Hepatocyte (in vitro differentiated cells): ENCODE measurements around the gene HAS3. TPM values are rescaled to one million over a fixed set of nuclear protein-coding genes. Genes with fewer than 3 reads are reported as not detected.

Source experiments
- DNase-seq: peaks from one replicate; pipeline ENCODE4 v3.0.0-alpha.2; 2016; ENCODE audit warnings: low spot score
- H2AFZ ChIP-seq: fragments of 200-600 bp; sonication (generic); 2 replicates; pipeline ENCODE4 v1.6.0; 2016; ENCODE audit warnings: antibody characterized with exemption, mild to moderate bottlenecking
- H3K27ac ChIP-seq: fragments of 200-600 bp; sonication (generic); 2 replicates; pipeline ENCODE4 v1.5.1; 2016; ENCODE audit warnings: mild to moderate bottlenecking
- H3K27me3 ChIP-seq: fragments of 200-600 bp; sonication (generic); 2 replicates; pipeline ENCODE4 v1.6.1; 2016
- H3K36me3 ChIP-seq: fragments of 200-600 bp; sonication (generic); replicated peaks from 2 replicates; pipeline ENCODE4 v1.5.1; 2016; ENCODE audit warnings: low read depth; ENCODE audit not compliant: insufficient read depth
- H3K4me1 ChIP-seq: fragments of 200-600 bp; sonication (generic); 2 replicates; pipeline ENCODE4 v1.5.1; 2016; ENCODE audit warnings: mild to moderate bottlenecking, moderate library complexity; ENCODE audit not compliant: insufficient read depth
- H3K4me2 ChIP-seq: fragments of 200-600 bp; sonication (generic); 2 replicates; pipeline ENCODE4 v1.6.0; 2016
- H3K4me3 ChIP-seq: fragments of 200-600 bp; sonication (generic); 2 replicates; pipeline ENCODE4 v1.5.1; 2016; ENCODE audit warnings: mild to moderate bottlenecking
- H3K79me2 ChIP-seq: fragments of 200-600 bp; sonication (generic); 2 replicates; pipeline ENCODE4 v1.6.0; 2017; ENCODE audit warnings: mild to moderate bottlenecking
- H3K9me2 ChIP-seq: fragments of 200-600 bp; sonication (generic); replicated peaks from 2 replicates; pipeline ENCODE4 v1.6.0; 2017; ENCODE audit warnings: mild to moderate bottlenecking; ENCODE audit not compliant: insufficient read depth
- H3K9me3 ChIP-seq: fragments of 200-600 bp; sonication (generic); 2 replicates; pipeline ENCODE4 v1.5.1; 2016; ENCODE audit warnings: low read depth, mild to moderate bottlenecking
- H4K20me1 ChIP-seq: fragments of 200-600 bp; sonication (generic); 2 replicates; pipeline ENCODE4 v1.6.0; 2016; ENCODE audit warnings: mild to moderate bottlenecking; ENCODE audit not compliant: insufficient read depth, poor library complexity, severe bottlenecking
- CTCF ChIP-seq: fragments of 200-600 bp; sonication (generic); IDR thresholded peaks from 2 replicates; pipeline ENCODE4 v1.5.1; 2016; ENCODE audit warnings: antibody characterized with exemption, mild to moderate bottlenecking; ENCODE audit not compliant: poor library complexity
- EZH2 ChIP-seq: fragments of 200-600 bp; sonication (generic); IDR thresholded peaks from 2 replicates; pipeline ENCODE4 v1.6.1; 2016; ENCODE audit warnings: antibody characterized with exemption, mild to moderate bottlenecking, borderline replicate concordance
- EZH2phosphoT487 ChIP-seq: fragments of 200-600 bp; sonication (generic); IDR thresholded peaks from one replicate; pipeline ENCODE4 v1.6.1; 2018; ENCODE audit warnings: antibody characterized with exemption, mild to moderate bottlenecking, low read depth, moderate library complexity; ENCODE audit not compliant: unreplicated experiment, severe bottlenecking
- WGBS: methylation state at CpG from one replicate; pipeline ENCODE4 v1.1.6; 2016; ENCODE audit warnings: low lambda C conversion rate; ENCODE audit errors: missing lambda C conversion rate; 5-methylcytosine and 5-hydroxymethylcytosine counted together
- polyA plus RNA-seq: library from polyadenylated mRNA; unstranded; fragments of >200 nt; fragmentation: Nextera tagmentation; extraction: Ambion mirVana; gene quantifications from 2 replicates; pipeline ENCODE4 v1.2.1, GENCODE V29; 2016
- total RNA-seq: library from RNA; depleted of rRNA; stranded (reverse); fragments of >200 nt; gene quantifications from 2 replicates; pipeline ENCODE4 v1.2.3, GENCODE V29; 2014

Gene HAS3
- total RNA-seq (0.53 and 0.60 TPM in 2 replicates), polyA plus RNA-seq (0.19 TPM in 1 of 2 replicates, not detected in the other)

- H3K9me3 ChIP-seq, result no peaks in the 10 kb centered on the region
- peaks cover 25% of the 10 kb centered on the region for H3K4me1 ChIP-seq
- H3K27me3 ChIP-seq, result peaks cover 31% of the 10 kb centered on the region
- peaks cover 8% of the 10 kb centered on the region for H4K20me1 ChIP-seq
- WGBS, result 2% methylated on average over 30 of the region's 80 CpGs
- peak within 1 kb of the TSS; percentile 77 for H3K4me3 ChIP-seq
- H3K4me2 ChIP-seq, result peak within 1 kb of the TSS; percentile 100
- no peaks in the 10 kb centered on the region for H3K79me2 ChIP-seq
- TF ChIP-seq EZH2 (peak; percentile 25), CTCF (peak; percentile 45), EZH2phosphoT487 (no peak)
- peak; percentile 80 for DNase-seq
- H3K9me2 ChIP-seq, result no peaks in the 10 kb centered on the region
- peak within 1 kb of the TSS; percentile 74 for H2AFZ ChIP-seq
- H3K36me3 ChIP-seq, result no peaks in the 10 kb centered on the region
- H3K27ac ChIP-seq, result no peak within 1 kb of the TSS
These were observed at the start of gene HAS3 for GRCh38 chr16:69105501-69106361. Gene HAS3, plus strand, starts transcription at chr16:69105653. Its CDS starts 3,743 bp downstream, at chr16:69109396.

- Histone ChIP-seq H3K27me3 (no peaks in the 10 kb centered on the region), H3K9me2 (no peaks in the 10 kb centered on the region), H3K4me3 (no peak overlapping the region), H3K27ac (no peak overlapping the region), H3K4me2 (no peak overlapping the region), H3K79me2 (no peaks in the 10 kb centered on the region), H4K20me1 (no peaks in the 10 kb centered on the region), H3K36me3 (no peaks in the 10 kb centered on the region), H3K9me3 (no peaks in the 10 kb centered on the region), H3K4me1 (no peaks in the 10 kb centered on the region), H2AFZ (no peak overlapping the region)
- 89% methylated on average over 1 of the region's 1 CpG for WGBS
- DNase-seq, result no peak
- TF ChIP-seq CTCF, result no peak
These were observed 49.5 kb upstream of the HAS3 start for GRCh38 chr16:69055980-69056379.

GRCh38 chr16:69056421-69056820 lies 49.0 kb upstream of the HAS3 start:
- Histone ChIP-seq H4K20me1 (no peaks in the 10 kb centered on the region), H3K4me3 (no peak overlapping the region), H3K9me3 (no peaks in the 10 kb centered on the region), H3K4me1 (no peaks in the 10 kb centered on the region), H3K9me2 (no peaks in the 10 kb centered on the region), H3K27me3 (no peaks in the 10 kb centered on the region), H3K79me2 (no peaks in the 10 kb centered on the region), H3K4me2 (no peak overlapping the region), H3K36me3 (no peaks in the 10 kb centered on the region), H2AFZ (no peak overlapping the region), H3K27ac (no peak overlapping the region)
- no peak for DNase-seq
- TF ChIP-seq EZH2phosphoT487 (no peak), EZH2 (no peak), CTCF (no peak)
- WGBS, result 92% methylated on average over 3 of the region's 3 CpGs
